GM12878 (cell line): ENCODE measurements around the gene STRBP. TPM values are rescaled to one million over a fixed set of nuclear protein-coding genes. Genes with fewer than 3 reads are reported as not detected.

Source experiments
- ATAC-seq: fragments of 200-7000 bp; cut with Tn5 transposase; 3 replicates; pipeline ENCODE4 v1.9.1; 2020; ENCODE audit warnings: mild to moderate bottlenecking, moderate library complexity
- BruUV-seq: library from RNA; stranded (reverse); fragments of 400-500 nt; replicated peaks from 2 replicates; lab custom pipeline; 2021; lab: Mats Ljungman, UMichigan
- CTCF ChIA-PET: fragments of 300-600 bp; sonication (Branson Sonifier 250); formaldehyde crosslinking; extraction: SDS; loops from one replicate; lab custom pipeline; 2021; ENCODE audit warnings: inconsistent platforms; lab: Yijun Ruan, JAX
- POLR2A ChIA-PET: fragments of 350-600 bp; formaldehyde crosslinking; extraction: SDS; loops from one replicate; lab custom pipeline; 2021; ENCODE audit warnings: inconsistent platforms; lab: Charles Lee
- RAD21 ChIA-PET: fragments of 300-600 bp; sonication (Branson Sonifier 250); formaldehyde crosslinking; loops from one replicate; lab custom pipeline; 2023; ENCODE audit warnings: antibody characterized with exemption; ENCODE audit not compliant: unreplicated experiment; lab: Charles Lee
- SMC1A ChIA-PET: fragments of 300-600 bp; sonication (Branson Sonifier 250); formaldehyde crosslinking; loops from one replicate; lab custom pipeline; 2023; ENCODE audit not compliant: unreplicated experiment, uncharacterized antibody; lab: Charles Lee
- DNase-seq: peaks from one replicate; pipeline ENCODE4 v3.0.0-alpha.2; 2011; ENCODE audit warnings: low read depth, low spot score
- FAIRE-seq: peaks from 3 replicates; lab custom pipeline; 2011; peaks lifted over from hg19 to GRCh38; lab: Jason Lieb, UNC
- H2AFZ ChIP-seq: 2 replicates; pipeline ENCODE4 v1.6.0; 2011; ENCODE audit warnings: low read depth, low read length, control low read depth; ENCODE audit not compliant: control insufficient read depth
- H3K27ac ChIP-seq: 2 replicates; pipeline ENCODE4 v1.5.1; 2011; ENCODE audit warnings: control low read depth; ENCODE audit not compliant: control insufficient read depth, insufficient read depth
- H3K27me3 ChIP-seq, 2 experiments: replicated peaks in 1 of 2; 2 replicates each; pipeline versions ENCODE4 v1.6.0 to v1.6.1; 2011; ENCODE audit warnings: low read length in 1 of 2; ENCODE audit not compliant: control insufficient read depth in 2 of 2, insufficient read depth in 2 of 2
- H3K36me3 ChIP-seq, 2 experiments: 2 replicates each; pipeline ENCODE4 v1.5.1; 2011; ENCODE audit warnings: low read length in 1 of 2; ENCODE audit not compliant: control insufficient read depth in 2 of 2, insufficient read depth in 2 of 2
- H3K4me1 ChIP-seq: 2 replicates; pipeline ENCODE4 v1.6.1; 2011; ENCODE audit warnings: mild to moderate bottlenecking, low read length, moderate library complexity, mixed read lengths; ENCODE audit not compliant: control insufficient read depth, insufficient read depth
- H3K4me2 ChIP-seq: 2 replicates; pipeline ENCODE4 v1.6.0; 2011; ENCODE audit warnings: control low read depth; ENCODE audit not compliant: control insufficient read depth, insufficient read depth
- H3K4me3 ChIP-seq: fragments of 200-600 bp; sonication (generic); 2 replicates; pipeline ENCODE4 v1.5.1; 2016
- H3K79me2 ChIP-seq: 2 replicates; pipeline ENCODE4 v1.6.0; 2011; ENCODE audit warnings: low read length; ENCODE audit not compliant: control insufficient read depth, insufficient read depth
- H3K9ac ChIP-seq: 2 replicates; pipeline ENCODE4 v1.8.0; 2011; ENCODE audit warnings: low read length, control low read depth, mixed read lengths; ENCODE audit not compliant: control insufficient read depth, insufficient read depth
- H3K9me3 ChIP-seq: replicated peaks from 3 replicates; pipeline ENCODE4 v1.5.1; 2011; ENCODE audit warnings: mild to moderate bottlenecking, low read length; ENCODE audit not compliant: control insufficient read depth, insufficient read depth
- H4K20me1 ChIP-seq: 2 replicates; pipeline ENCODE4 v1.6.0; 2011; ENCODE audit not compliant: control insufficient read depth, insufficient read depth
- CBX3 ChIP-seq: fragments of 200-600 bp; sonication (generic); IDR thresholded peaks from 2 replicates; pipeline ENCODE4 v1.6.1; 2016; ENCODE audit warnings: low read depth, borderline replicate concordance
- CHD4 ChIP-seq: fragments of 200-600 bp; sonication (generic); IDR thresholded peaks from 2 replicates; pipeline ENCODE4 v1.6.1; 2016; ENCODE audit warnings: mild to moderate bottlenecking
- NR2F1 ChIP-seq: fragments of 450-650 bp; conservative IDR thresholded peaks from 2 replicates; pipeline ENCODE4 v1.6.1; 2017; ENCODE audit warnings: mild to moderate bottlenecking
- SREBF1 ChIP-seq: IDR thresholded peaks from 2 replicates; pipeline ENCODE4 v1.6.1; 2012; ENCODE audit warnings: mild to moderate bottlenecking, low read length
- SUZ12 ChIP-seq: fragments of 200-600 bp; sonication (generic); IDR thresholded peaks from one replicate; pipeline ENCODE4 v1.6.1; 2018; ENCODE audit warnings: antibody characterized with exemption, mild to moderate bottlenecking; ENCODE audit not compliant: unreplicated experiment
- WGBS: methylation state at CpG from one replicate; pipeline ENCODE4 v1.1.6; 2016; ENCODE audit warnings: low lambda C conversion rate; ENCODE audit not compliant: insufficient replicate concordance, insufficient coverage; ENCODE audit errors: missing lambda C conversion rate; 5-methylcytosine and 5-hydroxymethylcytosine counted together
- in situ Hi-C: fragments of 300-500 bp; cut with MboI; formaldehyde crosslinking; loops from 9 replicates; pipeline ENCODE4 v1.14.3; 2018; ENCODE audit warnings: mixed read lengths
- intact Hi-C: fragments of 100-400 bp; cut with micrococcal nuclease; formaldehyde crosslinking; loops from one replicate; pipeline ENCODE4 v1.14.2; 2022; ENCODE audit not compliant: unreplicated experiment
- polyA plus RNA-seq, 11 experiments: library from polyadenylated mRNA; depleted of rRNA in 4 of 11; unstranded in 6 of 11; stranded (reverse) in 5 of 11; fragments of >200 nt; fragmentation: Nextera tagmentation in 4 of 11; fragmentation: Illumina TruSeq in 1 of 11; extraction: Ambion mirVana in 4 of 11; extraction: Trizol in 1 of 11; gene quantifications; 1 replicate in 1 of 11; 2 replicates in 10 of 11; pipeline versions ENCODE4 v1.2.1 to v1.2.3, GENCODE V29; 2011 to 2016; ENCODE audit warnings: inconsistent platforms in 2 of 11, missing spikeins in 2 of 11, low read depth in 1 of 11
- total RNA-seq, 4 experiments: library from RNA; depleted of rRNA in 3 of 4; stranded (reverse); fragments of >200 nt in 3 of 4; fragmentation: Illumina TruSeq in 1 of 4; extraction: Trizol in 1 of 4; gene quantifications; 2 replicates each; pipeline versions ENCODE4 v1.2.1 to v1.2.3, GENCODE V29; 2013 to 2021
- TF ChIP-seq, protein P1 (sequence below): fragments of 450-650 bp; IDR thresholded peaks from 2 replicates; pipeline ENCODE4 v1.6.1; 2017; ENCODE audit warnings: low read depth, mild to moderate bottlenecking, moderate library complexity
- TF ChIP-seq, protein P2 (sequence below): fragments of 450-650 bp; IDR thresholded peaks from 2 replicates; pipeline ENCODE4 v1.6.1; 2017; ENCODE audit warnings: mild to moderate bottlenecking, moderate library complexity
- TF ChIP-seq, protein P3 (sequence below): fragments of 150-350 bp; IDR thresholded peaks from 2 replicates; pipeline ENCODE4 v1.6.1; 2014; ENCODE audit warnings: mild to moderate bottlenecking, low read depth, low read length
- TF ChIP-seq, protein P4 (sequence below): IDR thresholded peaks from 2 replicates; pipeline ENCODE4 v1.6.1; 2011; ENCODE audit warnings: mild to moderate bottlenecking, low read depth, low read length, moderate library complexity; ENCODE audit not compliant: insufficient replicate concordance

STRBP gene
- total and polyA plus RNA-seq, 10 of the 15 experiments (the other 5 are each of a cell fraction or from before 2014, with no cell fraction given), result 31.0 to 96.8 (median 71.4) TPM

DNA sequence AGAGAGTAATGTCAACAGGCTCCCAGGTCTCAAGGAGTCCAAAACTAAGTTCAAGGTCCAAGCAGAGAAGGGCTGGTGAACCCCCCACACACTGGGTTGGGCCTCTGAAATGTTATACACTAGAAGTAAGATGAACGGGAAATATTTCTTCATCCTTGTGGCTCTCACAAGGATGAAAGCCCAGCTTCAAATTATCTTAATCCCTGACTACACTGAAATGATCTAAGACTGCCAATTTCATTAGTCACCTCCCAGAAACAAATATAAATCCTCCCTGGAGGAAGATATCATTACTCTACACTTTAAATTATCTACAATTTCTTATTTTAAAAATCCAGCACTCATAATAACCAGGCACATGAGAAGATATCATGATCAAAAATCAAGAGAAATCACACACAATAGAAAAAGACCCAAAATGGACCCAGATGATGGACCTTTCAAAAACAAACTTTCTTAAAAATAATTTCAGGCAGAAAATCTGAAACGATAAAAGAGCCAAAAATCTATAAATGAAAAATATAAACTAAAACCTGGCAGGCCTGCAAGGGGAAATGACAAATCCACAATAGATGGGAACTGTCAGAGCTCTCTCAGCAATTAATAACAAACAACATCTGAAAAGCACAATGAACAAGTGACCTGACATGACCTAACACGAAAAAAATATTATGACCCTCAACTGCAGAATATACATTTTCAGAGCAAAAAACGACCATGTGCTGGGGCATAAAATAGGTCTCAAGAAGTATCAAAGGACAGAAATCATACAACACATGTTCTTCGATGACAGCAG lies 117.5 kb downstream of the STRBP start (continued):
- TF ChIP-seq SUZ12 (no peak), NR2F1 (no peak)

DNA sequence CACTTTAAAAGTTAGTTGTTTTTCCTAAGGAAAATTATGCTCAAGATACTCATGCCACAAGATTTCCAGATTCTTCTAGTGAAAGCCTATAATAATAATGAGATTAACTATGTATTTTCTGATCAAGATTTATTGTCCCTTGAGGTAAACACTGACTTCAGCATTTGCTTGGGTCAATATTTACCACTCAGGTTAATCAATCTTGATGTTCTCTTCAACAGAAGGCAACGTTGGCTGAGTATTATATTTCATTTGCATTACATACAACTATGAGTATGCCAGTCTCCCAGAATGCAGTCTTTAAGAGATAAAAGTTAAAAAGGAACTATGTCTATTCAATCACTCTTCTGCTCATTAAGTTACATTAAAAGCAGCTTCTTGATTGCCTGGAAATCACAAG lies 119.3 kb downstream of the STRBP start:
- no peak overlapping the region for H3K4me3 ChIP-seq
- DNase-seq (no peak), ATAC-seq (no peak), FAIRE-seq (no peak)
- no peaks in the 10 kb centered on the region for H3K27me3 ChIP-seq
- intact Hi-C loops, result no loop called here
- ChIA-PET CTCF (no interaction called here), RAD21 (interaction anchor here (0.9 kb wide), 1 partner anchor 38 kb away, joined by 3 read pairs; no protein-coding TSS in a partner anchor), SMC1A (interaction anchor here (1.4 kb wide), 1 partner anchor 17 kb away, joined by 3 read pairs; no protein-coding TSS in a partner anchor), POLR2A (no interaction called here)
- no peak overlapping the region for H3K27ac ChIP-seq
- in situ Hi-C loops, result no loop called here
- BruUV-seq, result no TSS peak
- 0% methylated on average over 1 of the region's 1 CpG for WGBS
- H3K36me3 ChIP-seq, result peaks cover 2 to 9% of the 10 kb centered on the region in 2 experiments
- H3K79me2 ChIP-seq, result no peaks in the 10 kb centered on the region
- no peaks in the 10 kb centered on the region for H3K4me1 ChIP-seq
- no peak overlapping the region for H2AFZ ChIP-seq
- no peaks in the 10 kb centered on the region for H3K9me3 ChIP-seq
- H3K4me2 ChIP-seq, result no peak overlapping the region
- no peaks in the 10 kb centered on the region for H4K20me1 ChIP-seq
- H3K9ac ChIP-seq, result no peak overlapping the region
- TF ChIP-seq CHD4 (no peak), CBX3 (no peak), SREBF1 (no peak)
- TF ChIP-seq, protein P1, sequence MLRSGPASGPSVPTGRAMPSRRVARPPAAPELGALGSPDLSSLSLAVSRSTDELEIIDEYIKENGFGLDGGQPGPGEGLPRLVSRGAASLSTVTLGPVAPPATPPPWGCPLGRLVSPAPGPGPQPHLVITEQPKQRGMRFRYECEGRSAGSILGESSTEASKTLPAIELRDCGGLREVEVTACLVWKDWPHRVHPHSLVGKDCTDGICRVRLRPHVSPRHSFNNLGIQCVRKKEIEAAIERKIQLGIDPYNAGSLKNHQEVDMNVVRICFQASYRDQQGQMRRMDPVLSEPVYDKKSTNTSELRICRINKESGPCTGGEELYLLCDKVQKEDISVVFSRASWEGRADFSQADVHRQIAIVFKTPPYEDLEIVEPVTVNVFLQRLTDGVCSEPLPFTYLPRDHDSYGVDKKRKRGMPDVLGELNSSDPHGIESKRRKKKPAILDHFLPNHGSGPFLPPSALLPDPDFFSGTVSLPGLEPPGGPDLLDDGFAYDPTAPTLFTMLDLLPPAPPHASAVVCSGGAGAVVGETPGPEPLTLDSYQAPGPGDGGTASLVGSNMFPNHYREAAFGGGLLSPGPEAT, result no peak
- TF ChIP-seq, protein P2, sequence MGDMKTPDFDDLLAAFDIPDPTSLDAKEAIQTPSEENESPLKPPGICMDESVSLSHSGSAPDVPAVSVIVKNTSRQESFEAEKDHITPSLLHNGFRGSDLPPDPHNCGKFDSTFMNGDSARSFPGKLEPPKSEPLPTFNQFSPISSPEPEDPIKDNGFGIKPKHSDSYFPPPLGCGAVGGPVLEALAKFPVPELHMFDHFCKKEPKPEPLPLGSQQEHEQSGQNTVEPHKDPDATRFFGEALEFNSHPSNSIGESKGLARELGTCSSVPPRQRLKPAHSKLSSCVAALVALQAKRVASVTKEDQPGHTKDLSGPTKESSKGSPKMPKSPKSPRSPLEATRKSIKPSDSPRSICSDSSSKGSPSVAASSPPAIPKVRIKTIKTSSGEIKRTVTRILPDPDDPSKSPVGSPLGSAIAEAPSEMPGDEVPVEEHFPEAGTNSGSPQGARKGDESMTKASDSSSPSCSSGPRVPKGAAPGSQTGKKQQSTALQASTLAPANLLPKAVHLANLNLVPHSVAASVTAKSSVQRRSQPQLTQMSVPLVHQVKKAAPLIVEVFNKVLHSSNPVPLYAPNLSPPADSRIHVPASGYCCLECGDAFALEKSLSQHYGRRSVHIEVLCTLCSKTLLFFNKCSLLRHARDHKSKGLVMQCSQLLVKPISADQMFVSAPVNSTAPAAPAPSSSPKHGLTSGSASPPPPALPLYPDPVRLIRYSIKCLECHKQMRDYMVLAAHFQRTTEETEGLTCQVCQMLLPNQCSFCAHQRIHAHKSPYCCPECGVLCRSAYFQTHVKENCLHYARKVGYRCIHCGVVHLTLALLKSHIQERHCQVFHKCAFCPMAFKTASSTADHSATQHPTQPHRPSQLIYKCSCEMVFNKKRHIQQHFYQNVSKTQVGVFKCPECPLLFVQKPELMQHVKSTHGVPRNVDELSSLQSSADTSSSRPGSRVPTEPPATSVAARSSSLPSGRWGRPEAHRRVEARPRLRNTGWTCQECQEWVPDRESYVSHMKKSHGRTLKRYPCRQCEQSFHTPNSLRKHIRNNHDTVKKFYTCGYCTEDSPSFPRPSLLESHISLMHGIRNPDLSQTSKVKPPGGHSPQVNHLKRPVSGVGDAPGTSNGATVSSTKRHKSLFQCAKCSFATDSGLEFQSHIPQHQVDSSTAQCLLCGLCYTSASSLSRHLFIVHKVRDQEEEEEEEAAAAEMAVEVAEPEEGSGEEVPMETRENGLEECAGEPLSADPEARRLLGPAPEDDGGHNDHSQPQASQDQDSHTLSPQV, result no peak
- TF ChIP-seq, protein P3, sequence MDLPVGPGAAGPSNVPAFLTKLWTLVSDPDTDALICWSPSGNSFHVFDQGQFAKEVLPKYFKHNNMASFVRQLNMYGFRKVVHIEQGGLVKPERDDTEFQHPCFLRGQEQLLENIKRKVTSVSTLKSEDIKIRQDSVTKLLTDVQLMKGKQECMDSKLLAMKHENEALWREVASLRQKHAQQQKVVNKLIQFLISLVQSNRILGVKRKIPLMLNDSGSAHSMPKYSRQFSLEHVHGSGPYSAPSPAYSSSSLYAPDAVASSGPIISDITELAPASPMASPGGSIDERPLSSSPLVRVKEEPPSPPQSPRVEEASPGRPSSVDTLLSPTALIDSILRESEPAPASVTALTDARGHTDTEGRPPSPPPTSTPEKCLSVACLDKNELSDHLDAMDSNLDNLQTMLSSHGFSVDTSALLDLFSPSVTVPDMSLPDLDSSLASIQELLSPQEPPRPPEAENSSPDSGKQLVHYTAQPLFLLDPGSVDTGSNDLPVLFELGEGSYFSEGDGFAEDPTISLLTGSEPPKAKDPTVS, result no peak
- TF ChIP-seq, protein P4, sequence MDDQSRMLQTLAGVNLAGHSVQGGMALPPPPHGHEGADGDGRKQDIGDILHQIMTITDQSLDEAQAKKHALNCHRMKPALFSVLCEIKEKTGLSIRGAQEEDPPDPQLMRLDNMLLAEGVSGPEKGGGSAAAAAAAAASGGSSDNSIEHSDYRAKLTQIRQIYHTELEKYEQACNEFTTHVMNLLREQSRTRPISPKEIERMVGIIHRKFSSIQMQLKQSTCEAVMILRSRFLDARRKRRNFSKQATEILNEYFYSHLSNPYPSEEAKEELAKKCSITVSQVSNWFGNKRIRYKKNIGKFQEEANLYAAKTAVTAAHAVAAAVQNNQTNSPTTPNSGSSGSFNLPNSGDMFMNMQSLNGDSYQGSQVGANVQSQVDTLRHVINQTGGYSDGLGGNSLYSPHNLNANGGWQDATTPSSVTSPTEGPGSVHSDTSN, result no peak
